Measurements from ENCODE around the gene BCL7B. TPM values are rescaled to one million over a fixed set of nuclear protein-coding genes. Genes with fewer than 3 reads are reported as not detected.
"Not testable (repeated sequence)": the region's sequence is repeated elsewhere in the genome, so short reads cannot be mapped to it uniquely, and the experiment has no call there.

BCL7B gene
- total RNA-seq, 1 donor from 2014 or later = 130 TPM

DNA sequence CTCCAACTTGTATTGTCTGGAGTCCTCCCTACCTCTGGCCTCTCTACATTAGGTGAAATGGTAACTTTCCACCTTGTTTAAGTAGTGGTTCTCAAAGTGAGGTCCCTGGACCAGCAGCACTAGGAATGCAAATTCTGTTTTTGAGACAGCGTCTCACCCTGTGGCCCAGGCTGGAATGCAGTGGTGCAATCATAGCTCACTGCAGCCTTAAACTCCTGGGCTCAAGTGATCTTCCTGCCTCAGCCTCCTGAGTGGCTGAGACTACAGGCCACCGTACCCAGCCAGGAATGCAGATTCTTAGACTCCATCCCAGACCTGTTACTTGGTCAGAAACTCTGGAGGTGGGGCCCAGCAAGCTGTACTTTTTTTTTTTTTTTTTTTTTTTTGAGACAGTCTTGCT lies 27.7 kb upstream of the BCL7B start:
- Histone ChIP-seq H3K27ac (no peak overlapping the region), H3K9me3 (no peaks in the 10 kb centered on the region), H3K36me3 (no peaks in the 10 kb centered on the region), H3K27me3 (no peaks in the 10 kb centered on the region), H3K4me1 (no peaks in the 10 kb centered on the region), H3K4me3 (no peak overlapping the region)
- no peak for DNase-seq (ENCODE audit: low spot score in 2 of 2)
- TF ChIP-seq, protein P1, sequence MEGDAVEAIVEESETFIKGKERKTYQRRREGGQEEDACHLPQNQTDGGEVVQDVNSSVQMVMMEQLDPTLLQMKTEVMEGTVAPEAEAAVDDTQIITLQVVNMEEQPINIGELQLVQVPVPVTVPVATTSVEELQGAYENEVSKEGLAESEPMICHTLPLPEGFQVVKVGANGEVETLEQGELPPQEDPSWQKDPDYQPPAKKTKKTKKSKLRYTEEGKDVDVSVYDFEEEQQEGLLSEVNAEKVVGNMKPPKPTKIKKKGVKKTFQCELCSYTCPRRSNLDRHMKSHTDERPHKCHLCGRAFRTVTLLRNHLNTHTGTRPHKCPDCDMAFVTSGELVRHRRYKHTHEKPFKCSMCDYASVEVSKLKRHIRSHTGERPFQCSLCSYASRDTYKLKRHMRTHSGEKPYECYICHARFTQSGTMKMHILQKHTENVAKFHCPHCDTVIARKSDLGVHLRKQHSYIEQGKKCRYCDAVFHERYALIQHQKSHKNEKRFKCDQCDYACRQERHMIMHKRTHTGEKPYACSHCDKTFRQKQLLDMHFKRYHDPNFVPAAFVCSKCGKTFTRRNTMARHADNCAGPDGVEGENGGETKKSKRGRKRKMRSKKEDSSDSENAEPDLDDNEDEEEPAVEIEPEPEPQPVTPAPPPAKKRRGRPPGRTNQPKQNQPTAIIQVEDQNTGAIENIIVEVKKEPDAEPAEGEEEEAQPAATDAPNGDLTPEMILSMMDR (IDR thresholded peaks at IDR 0.05) = no peak
- intact Hi-C loops (cut with DNase I) = no loop called here

DNA sequence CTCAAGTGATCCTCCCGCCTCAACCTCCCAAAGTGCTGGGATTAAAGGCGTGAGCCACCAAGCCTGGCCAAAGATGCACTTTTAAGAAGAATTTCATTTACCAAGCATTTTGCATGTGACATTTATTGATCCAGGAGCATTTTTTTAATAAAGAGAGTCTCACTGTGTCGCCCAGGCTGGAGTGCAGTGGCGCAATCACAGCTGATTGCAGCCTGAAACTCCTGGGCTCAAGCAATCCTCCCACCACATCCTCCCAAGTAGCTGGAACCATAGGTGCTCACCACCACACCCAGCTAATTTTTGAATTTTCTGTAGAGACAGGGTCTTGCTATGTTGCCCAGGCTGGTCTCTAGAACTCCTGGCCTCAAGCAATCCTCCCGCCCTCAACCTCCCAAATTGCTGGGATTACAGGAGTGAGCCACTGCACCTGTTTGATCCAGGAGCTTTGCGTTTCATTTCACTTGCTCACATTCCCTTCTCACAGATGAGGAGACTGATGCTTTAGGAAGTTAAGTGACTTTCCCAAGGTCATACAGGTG lies 25.2 kb upstream of the BCL7B start:
- Histone ChIP-seq H3K9me3 (no peaks in the 10 kb centered on the region), H3K36me3 (no peaks in the 10 kb centered on the region), H3K4me3 (no peak overlapping the region), H3K27ac (no peak overlapping the region), H3K27me3 (no peaks in the 10 kb centered on the region), H3K4me1 (peaks cover 0 to 5% of the 10 kb centered on the region in 2 donors)
- no peak for DNase-seq (ENCODE audit: low spot score in 2 of 2)
- TF ChIP-seq, protein P1 (IDR thresholded peaks at IDR 0.05) = no peak
- intact Hi-C loops (cut with DNase I) = no loop called here

DNA sequence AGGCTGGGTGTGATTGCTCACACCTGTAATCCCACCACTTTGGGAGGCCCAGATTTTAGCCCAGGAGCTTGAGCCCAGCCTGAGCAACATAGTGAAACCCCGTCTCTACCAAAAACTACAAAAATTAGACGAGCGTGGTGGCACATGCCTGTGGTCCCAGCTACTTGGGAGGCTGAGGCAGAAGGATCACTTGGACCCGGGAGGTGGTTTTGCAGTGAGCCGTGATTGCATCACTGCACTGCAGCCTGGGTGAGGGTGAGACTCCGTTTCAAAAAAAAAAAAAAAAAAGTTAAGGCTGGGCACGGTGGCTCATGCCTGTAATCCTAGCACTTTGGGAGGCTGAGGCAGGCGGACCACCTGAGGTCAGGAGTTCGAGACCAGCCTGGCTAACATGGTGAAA lies 23.5 kb upstream of the BCL7B start:
- H3K27ac ChIP-seq; DNase-seq (ENCODE audit: low spot score in 2 of 2); H3K27me3 ChIP-seq; H3K4me3 ChIP-seq; intact Hi-C loops (cut with DNase I); H3K9me3 ChIP-seq; H3K36me3 ChIP-seq: not testable (repeated sequence)
- peaks cover 0 to 12% of the 10 kb centered on the region in 2 donors for H3K4me1 ChIP-seq

DNA sequence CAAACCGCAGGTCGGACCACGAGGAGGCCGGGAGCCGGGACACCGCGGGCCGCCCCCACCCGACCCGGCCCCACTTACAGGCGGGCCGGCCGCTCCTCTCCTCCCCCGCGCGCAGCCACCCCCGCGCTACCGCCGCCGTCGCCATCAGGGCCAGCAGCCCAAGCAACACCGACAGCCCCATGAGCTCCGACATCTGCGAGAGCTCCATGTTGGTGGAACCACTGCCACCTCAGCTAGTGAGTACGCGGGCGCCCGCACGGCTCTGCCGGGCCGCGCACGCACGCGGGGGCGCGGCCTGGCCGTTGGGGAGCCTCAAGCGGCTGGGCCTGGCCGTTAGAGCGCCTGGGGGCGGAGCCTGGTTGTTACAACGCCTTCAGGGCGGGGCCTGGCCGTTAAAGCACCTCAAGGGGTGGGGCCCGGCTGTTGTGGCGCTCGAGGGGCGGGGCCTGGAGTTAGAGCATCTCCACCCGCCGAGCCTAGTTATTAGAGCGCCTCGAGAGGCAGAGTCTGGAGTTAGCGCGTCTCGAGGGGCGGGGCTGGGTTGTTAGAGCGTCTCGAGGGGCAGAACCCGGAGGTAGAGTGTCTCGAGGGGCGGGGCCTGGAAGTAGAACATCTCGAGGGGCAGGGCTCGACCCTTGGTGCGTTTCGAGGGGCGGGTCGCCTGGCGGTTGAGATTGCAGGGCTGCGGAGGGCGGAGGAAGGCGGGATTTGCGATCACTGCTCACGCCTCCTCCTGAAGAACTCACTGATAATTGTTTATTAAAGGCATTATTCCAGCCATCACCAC lies 21.0 kb upstream of the BCL7B start, which contains the start of gene TBL2:
TSS of gene TBL2 (minus strand) at position 238 of the 787 bp plus-strand sequence. CDS start at position 208, 30 bp downstream.
- Histone ChIP-seq H3K27me3 (no peaks in the 10 kb centered on the region), H3K9me3 (no peaks in the 10 kb centered on the region), H3K36me3 (peaks cover 9 to 14% of the 10 kb centered on the region in 2 donors), H3K4me3 (peak within 1 kb of the TSS; percentile 80 to 81), H3K27ac (peak within 1 kb of the TSS; percentile 87 to 90), H3K4me1 (peaks cover 0 to 12% of the 10 kb centered on the region in 2 donors)
- peak; percentile 98 to 100 for DNase-seq (ENCODE audit: low spot score in 2 of 2)
- intact Hi-C loops (cut with DNase I) = loop anchor here (1.0 kb wide), 2 partner anchors 21 to 56 kb away; partner anchors contain the start of genes BAZ1B and BCL7B
- TF ChIP-seq, protein P1 (IDR thresholded peaks at IDR 0.05) = peak in 1 of 3 experiments; percentile 32

DNA sequence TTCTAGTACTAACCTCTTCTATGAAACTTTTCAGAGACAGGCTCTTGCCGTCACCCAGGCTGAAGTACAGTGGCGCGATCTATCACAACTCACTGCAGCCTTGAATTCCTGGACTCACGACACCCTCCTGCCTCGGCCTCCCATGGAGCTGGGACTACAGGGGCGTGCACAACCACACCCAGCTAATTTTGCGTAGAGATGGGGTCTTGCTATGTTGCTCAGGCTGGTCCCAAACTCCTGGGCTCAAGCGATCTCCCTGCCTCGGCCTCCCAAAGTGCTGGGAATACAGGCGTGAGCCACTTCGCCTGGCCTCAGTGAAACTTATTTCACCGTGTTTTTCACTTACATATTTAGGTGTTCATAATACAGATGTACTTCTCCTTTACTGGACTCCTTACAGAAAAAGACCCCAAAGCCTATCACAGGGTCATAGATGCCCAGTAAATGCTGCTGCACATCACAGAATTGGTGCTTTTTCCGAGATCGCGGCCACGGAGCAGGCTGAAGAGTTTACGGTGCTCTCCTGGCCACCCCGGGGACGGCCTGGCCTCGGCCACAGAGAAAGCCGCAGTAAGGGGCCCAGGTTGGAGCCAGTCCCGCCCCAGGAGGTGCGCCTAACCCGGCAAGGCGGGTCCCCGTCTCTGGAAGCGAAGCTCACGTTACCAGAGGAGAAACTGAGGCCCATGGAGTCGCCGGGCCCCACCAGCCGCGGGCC lies 20.3 kb upstream of the BCL7B start:
- DNase-seq (ENCODE audit: low spot score in 2 of 2) = no peak
- peak overlapping the region; percentile 87 to 90 for H3K27ac ChIP-seq
- H3K36me3 ChIP-seq = peaks cover 16 to 21% of the 10 kb centered on the region in 2 donors
- TF ChIP-seq, protein P1 (IDR thresholded peaks at IDR 0.05) = no peak
- peaks cover 0 to 12% of the 10 kb centered on the region in 2 donors for H3K4me1 ChIP-seq
- no peaks in the 10 kb centered on the region for H3K27me3 ChIP-seq
- intact Hi-C loops (cut with DNase I) = loop anchor here (1.0 kb wide), 2 partner anchors 20 to 55 kb away; partner anchors contain the start of genes BAZ1B and BCL7B
- H3K4me3 ChIP-seq = peak overlapping the region; percentile 80 to 81
- no peaks in the 10 kb centered on the region for H3K9me3 ChIP-seq

All from ascending aorta (tissue), 2 donors.